Activated CD8-positive, alpha-beta memory T cell treated with anti-CD3 and anti-CD28 coated beads for 4 hours (primary cell): ENCODE data around the gene DNAJB6.

Experiments used
- DNase-seq, 2 donors: peaks; one replicate each; pipeline ENCODE4 v3.0.0-alpha.2; 2020; ENCODE audit warnings: low read depth in 2 of 2

Gene DNAJB6

GRCh38 chr7:157409753-157410727 lies 73.2 kb downstream of the DNAJB6 start:
- no peak for DNase-seq

DNA sequence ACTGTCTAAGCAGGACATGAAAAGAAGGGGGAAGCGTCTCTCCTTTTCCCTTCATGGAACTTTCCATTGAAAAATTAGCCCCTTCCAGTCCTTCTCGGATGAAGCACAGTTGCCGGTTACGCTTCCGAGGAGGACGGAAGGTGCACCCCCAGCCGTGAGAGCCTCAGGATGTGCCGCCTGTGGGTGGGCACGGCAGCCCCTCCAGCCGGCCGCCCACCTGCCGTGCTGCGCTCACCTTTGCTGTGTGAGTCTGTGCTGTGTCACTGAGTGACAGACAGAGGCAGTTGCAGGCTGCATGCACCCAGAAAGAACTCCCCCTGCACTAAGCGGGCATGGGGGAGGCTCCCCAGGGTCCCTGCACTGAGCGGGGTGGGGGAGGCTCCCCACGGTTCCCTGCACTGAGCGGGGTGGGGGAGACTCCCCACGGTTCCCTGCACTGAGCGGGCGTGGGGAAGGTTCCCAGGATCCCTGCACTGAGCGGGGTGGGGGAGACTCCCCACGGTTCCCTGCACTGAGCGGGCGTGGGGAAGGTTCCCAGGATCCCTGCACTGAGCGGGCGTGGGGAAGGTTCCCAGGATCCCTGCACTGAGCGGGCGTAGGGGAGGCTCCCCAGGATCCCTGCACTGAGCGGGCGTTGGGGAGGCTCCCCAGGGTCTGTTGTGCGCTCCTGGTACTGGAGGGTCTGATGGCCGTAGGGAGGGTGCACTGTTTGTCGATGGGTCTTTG lies 74.2 kb downstream of the DNAJB6 start:
- DNase-seq, result no peak

GRCh38 chr7:157411580-157411979 lies 74.8 kb downstream of the DNAJB6 start:
- peak in 1 of 2 donors; percentile 38 for DNase-seq

GRCh38 chr7:157412021-157412443 lies 75.2 kb downstream of the DNAJB6 start:
- DNase-seq, result peak; percentile 18 to 33

- DNase-seq, result no peak
Observed at GRCh38 chr7:157412491-157413180, 75.8 kb downstream of the DNAJB6 start.

- no peak for DNase-seq
Observed at GRCh38 chr7:157413881-157414701, 77.3 kb downstream of the DNAJB6 start.

GRCh38 chr7:157414702-157415096 lies 77.9 kb downstream of the DNAJB6 start:
- no peak for DNase-seq

GRCh38 chr7:157415486-157415885 lies 78.7 kb downstream of the DNAJB6 start:
- no peak for DNase-seq

- no peak for DNase-seq
Observed at GRCh38 chr7:157416011-157416410, 79.2 kb downstream of the DNAJB6 start.

- DNase-seq, result no peak
Observed at GRCh38 chr7:157418204-157419034, 81.6 kb downstream of the DNAJB6 start.

- DNase-seq, result no peak
Observed at GRCh38 chr7:157419035-157419293, 82.2 kb downstream of the DNAJB6 start.

- no peak for DNase-seq
Observed at GRCh38 chr7:157422279-157422678, 85.5 kb downstream of the DNAJB6 start.

GRCh38 chr7:157423348-157423747 lies 86.5 kb downstream of the DNAJB6 start:
- DNase-seq, result no peak

GRCh38 chr7:157423886-157424565 lies 87.2 kb downstream of the DNAJB6 start:
- DNase-seq, result no peak

DNA sequence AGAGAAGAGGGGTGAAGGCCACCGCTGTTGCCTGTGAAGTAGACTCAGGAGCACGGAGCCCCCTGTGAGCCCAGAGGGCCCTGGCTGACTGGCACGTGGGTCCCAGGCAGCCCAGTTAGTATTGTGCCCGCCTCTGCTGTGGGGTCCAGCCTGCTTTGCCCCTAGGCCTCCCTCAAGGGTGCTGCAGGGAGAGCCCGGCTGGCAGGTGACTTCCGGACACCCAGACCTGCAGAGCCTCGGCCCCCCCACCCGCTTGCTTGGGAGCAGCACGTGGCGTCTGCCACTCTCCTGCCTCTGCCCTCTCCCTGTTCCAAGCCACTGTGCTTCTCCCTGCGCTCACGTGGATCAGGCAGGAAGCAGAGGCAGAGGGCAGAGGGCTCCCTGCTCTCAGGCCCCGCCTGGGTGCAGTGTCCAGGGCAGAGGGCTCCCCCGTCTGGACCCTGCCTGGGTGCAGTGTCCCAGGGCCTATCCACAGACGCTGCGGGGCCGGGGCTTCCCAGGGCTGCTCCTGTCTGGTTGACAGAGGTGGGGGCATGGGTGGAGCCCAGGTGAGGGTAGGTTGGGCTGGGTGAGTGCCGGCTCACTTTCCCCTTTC lies 88.4 kb downstream of the DNAJB6 start:
- DNase-seq, result no peak

- no peak for DNase-seq
Observed at GRCh38 chr7:157425761-157426160, 89.0 kb downstream of the DNAJB6 start.

GRCh38 chr7:157426463-157427301 lies 89.9 kb downstream of the DNAJB6 start:
- DNase-seq, result no peak

DNA sequence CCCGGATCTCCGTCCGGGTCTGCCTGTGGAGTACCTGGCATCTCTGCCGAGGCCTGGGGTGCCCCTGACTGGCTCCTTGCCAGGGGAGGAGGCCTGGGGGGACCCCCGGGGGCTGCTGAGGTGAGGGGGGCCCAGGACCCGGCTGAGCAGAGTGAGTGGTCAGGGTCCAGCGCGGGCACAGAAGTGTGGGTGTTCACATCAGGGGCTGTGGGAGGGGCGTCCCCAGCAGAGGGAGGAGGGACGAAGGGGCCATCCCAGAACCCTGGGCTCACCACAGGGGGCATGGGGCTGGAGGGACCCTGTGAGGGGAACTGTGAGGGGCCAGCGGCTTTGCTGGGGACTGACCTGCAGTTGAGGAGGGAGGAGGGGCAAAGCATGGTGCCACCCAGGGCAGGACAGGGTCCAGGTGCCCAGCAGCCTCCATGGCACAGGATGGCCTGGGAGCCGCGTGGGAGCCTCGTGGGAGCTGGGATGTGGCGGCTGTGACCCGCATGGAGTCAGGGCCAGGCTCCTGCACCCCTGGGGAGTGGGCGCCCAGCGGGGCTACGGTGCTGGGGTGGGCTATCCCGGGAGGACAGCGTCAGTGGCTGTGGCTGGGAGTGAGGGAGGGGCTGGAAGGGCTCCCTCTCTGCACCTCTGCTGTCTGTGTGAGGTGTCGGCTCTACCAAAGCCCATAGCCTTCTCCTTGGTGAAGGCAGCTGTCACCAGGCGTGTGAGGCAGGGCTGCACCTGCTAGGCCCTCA lies 91.2 kb downstream of the DNAJB6 start:
- no peak for DNase-seq
